ENCODE data around the gene NEU2. TPM values are rescaled to one million over a fixed set of nuclear protein-coding genes. Genes with fewer than 3 reads are reported as not detected.

Gene NEU2
- total and polyA plus RNA-seq, 9 of the 15 experiments (the other 6 are each of a cell fraction or from before 2014, with no cell fraction given), result not detected

DNA sequence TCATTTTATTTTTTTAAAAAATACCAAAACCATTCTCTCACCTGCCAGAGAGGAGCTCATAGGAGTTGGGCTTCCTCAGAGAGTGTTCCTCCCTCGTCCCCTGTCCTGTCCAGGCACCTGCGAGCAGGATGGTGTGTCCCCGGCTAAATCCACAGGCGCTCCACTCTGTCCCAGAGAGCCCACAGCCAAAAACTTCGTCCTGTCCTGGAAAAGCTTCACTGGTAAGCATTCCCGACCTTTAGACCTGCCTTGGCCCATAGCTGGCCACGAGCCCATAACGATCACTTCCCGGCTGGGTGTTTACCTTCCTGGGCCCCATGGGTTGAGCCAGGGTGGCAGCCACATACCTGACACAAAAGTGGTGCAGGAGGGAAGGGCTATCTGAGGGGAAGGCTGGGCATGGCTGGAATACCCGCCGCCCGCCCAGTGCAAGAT is 19.4 kb upstream of the NEU2 start, which contains the start of gene NGEF (continued):
- TF ChIP-seq RBM39 (optimal IDR thresholded peaks at IDR 0.05; ENCODE audit: low read depth, low read length) (no peak), TEAD2 (tag; IDR thresholded peaks at IDR 0.05) (no peak)

DNA sequence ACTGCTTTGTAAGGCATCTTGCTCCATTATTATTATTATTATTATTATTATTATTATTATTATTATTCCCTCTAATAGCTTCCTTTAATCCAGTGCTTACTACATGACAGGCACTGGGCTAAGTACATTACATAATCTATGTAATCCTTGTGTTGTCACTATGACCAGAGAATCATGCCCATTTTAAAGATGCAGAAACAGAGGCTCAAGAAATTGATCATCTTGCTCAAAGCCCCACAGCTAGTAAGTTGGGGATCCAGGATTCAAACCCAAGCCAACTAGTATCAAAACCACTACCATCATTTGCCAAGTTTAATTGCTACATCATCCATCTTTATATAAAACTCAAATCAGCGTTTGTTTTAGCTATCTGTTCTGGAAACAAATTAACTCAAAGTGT is 18.8 kb upstream of the NEU2 start:
- TF ChIP-seq RBM25 (IDR thresholded peaks at IDR 0.05; ENCODE audit: low read depth, low read length, severe bottlenecking), result peak; percentile 68
- 0 out of 2 replicates have a peak, but pooled peaks have one; percentile 27 for TF ChIP-seq ADNP (tag; IDR thresholded peaks at IDR 0.05)
- no peak for TF ChIP-seq ETV6 (IDR thresholded peaks at IDR 0.05; ENCODE audit: borderline replicate concordance in 1 of 2, low read depth in 2 of 2, low read length in 1 of 2)
- no peak for TF ChIP-seq ETV6 (CRISPR knock-in tag; IDR thresholded peaks at IDR 0.05; ENCODE audit: borderline replicate concordance)
- no peak for ATAC-seq
- no peak overlapping the region for H3K4me2 ChIP-seq (ENCODE audit: insufficient read depth, low read length)
- H3K27ac ChIP-seq (ENCODE audit: extremely low read depth, low read depth, low read length), result no peak overlapping the region
- in situ Hi-C loops (cut with MboI) (no loop called here), intact Hi-C loops (cut with micrococcal nuclease) (no loop called here)
- no peaks in the 10 kb centered on the region for H3K79me2 ChIP-seq (ENCODE audit: control insufficient read depth, insufficient read depth, low read length)
- no peak overlapping the region for H3K4me3 ChIP-seq
- no peaks in the 10 kb centered on the region for H3K9me1 ChIP-seq (ENCODE audit: control insufficient read depth, insufficient read depth, low read length)
- no TSS peak for BruUV-seq (replicated peaks)
- ChIA-PET POLR2A (no interaction called here), CTCF (ENCODE audit: low intra/inter-chr PET ratio) (no interaction called here)
- peaks cover 0 to 11% of the 10 kb centered on the region in 2 experiments; a peak in 2 of 5 replicates for H3K27me3 ChIP-seq (ENCODE audit: control insufficient read depth in 2 of 2, insufficient read depth in 2 of 2, low read length in 2 of 2)
- H4K20me1 ChIP-seq (replicated peaks; ENCODE audit: control insufficient read depth, insufficient read depth, low read length), result no peaks in the 10 kb centered on the region
- no peaks in the 10 kb centered on the region for H3K9me3 ChIP-seq (replicated peaks; ENCODE audit: control insufficient read depth, insufficient read depth, low read depth, low read length)
- H3K9ac ChIP-seq (ENCODE audit: insufficient read depth in 1 of 2, low read depth in 2 of 2, low read length in 2 of 2), result no peak overlapping the region
- no peak for DNase-seq (ENCODE audit: extremely low read depth in 1 of 4, low spot score in 3 of 4)
- 0% methylated on average over 1 of the region's 1 CpG for WGBS (ENCODE audit: insufficient coverage, low coverage, missing lambda C conversion rate)
- H2AFZ ChIP-seq (ENCODE audit: low read depth, low read length), result no peak overlapping the region
- H3K4me1 ChIP-seq (replicated peaks in 1 of 2; ENCODE audit: control insufficient read depth in 2 of 2, insufficient read depth in 2 of 2, low read length in 2 of 2), result no peaks in the 10 kb centered on the region
- FAIRE-seq, result no peak
- no peaks in the 10 kb centered on the region for H3K36me3 ChIP-seq (ENCODE audit: control insufficient read depth, insufficient read depth, low read length)
